T-helper 1 cell treated with Interleukin-12 subunit alpha and Interleukin-12 subunit beta and Interleukin-4 antibody, amounts not matched to agents 30 ng/mL and 1 ng/mL, for 36 hours (primary cell): Measurements from ENCODE around the gene MMP14. TPM values are rescaled to one million over a fixed set of nuclear protein-coding genes. Genes with fewer than 3 reads are reported as not detected.
"Not testable (repeated sequence)": the region's sequence is repeated elsewhere in the genome, so short reads cannot be mapped to it uniquely, and the experiment has no call there.

Experiments used
- intact Hi-C: fragments of 100-400 bp; cut with micrococcal nuclease; formaldehyde crosslinking; loops from one replicate; pipeline ENCODE4 v1.15.1; 2024
- total RNA-seq: library from RNA; stranded (reverse); gene quantifications from 2 replicates; pipeline ENCODE4 v1.2.3, GENCODE V29; 2022

The MMP14 gene
- total RNA-seq: 2.1 and 3.2 TPM in 2 replicates

DNA sequence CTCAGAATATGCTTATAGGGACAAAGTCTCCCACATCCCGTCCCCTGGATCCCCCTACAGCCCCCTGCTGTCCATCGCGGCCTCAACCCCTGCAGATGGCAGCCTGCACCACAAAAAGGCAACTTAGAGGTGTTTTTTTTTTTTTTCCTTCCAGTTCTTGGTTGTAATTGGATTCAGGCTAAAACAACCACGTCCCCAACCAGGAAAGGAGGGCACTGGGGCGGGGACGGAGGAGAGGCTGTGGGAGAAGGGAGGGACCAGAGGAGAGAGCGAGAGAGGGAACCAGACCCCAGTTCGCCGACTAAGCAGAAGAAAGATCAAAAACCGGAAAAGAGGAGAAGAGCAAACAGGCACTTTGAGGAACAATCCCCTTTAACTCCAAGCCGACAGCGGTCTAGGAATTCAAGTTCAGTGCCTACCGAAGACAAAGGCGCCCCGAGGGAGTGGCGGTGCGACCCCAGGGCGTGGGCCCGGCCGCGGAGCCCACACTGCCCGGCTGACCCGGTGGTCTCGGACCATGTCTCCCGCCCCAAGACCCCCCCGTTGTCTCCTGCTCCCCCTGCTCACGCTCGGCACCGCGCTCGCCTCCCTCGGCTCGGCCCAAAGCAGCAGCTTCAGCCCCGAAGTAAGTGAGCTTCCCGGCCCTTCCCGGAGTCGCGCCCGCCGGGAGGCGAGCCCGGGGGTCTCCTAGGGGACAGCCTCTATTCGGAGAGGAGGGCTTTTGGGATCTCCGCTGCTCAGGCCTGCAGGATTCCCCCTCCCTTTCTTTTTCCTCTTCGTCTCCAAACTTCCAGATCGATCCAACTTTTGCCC is at the start of gene MMP14:
TSS of gene MMP14 (plus strand) at position 285 of the 813 bp plus-strand sequence. CDS start at position 518, 233 bp downstream.
- intact Hi-C loops: no loop called here

DNA sequence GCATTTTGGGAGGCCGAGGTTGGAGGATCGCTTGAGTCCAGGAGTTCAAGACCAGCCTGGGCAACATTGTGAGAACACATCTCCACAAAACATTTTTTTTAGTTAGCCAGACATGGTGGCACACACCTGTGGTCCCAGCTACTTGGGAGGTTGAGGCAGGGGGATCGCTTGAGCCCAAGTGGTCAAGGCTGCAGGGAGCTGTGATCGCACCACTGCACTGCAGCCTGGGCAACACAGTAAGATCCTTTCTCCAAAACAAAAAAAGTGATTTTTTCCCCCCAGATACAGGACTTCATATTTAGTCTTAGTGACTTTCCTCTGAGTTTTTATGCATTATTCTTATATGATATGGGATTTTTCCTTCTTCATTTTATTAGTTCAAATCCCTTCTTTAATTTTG is 49.7 kb upstream of the MMP14 start:
- intact Hi-C loops: no loop called here

GRCh38 chr14:22791301-22791700 is 45.1 kb upstream of the MMP14 start:
- intact Hi-C loops: no loop called here

DNA sequence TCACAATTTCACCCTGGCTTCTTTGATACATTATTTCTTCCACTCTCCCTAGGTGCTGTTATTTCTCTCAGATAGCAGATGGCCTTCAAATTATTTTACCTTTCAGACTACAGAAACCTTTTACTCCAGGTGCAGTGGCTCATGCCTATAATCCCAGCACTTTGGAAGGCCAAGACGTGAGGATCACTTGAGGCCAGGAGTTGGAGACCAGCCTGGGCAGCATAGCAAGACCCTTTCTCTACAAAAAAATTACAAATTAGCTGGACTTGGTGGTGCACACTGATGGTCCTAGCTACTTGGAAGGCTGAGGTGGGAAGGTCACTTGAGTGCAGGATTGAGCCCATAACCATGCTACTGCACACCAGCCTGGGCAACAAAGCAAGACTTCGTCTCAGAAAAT is 44.2 kb upstream of the MMP14 start:
- intact Hi-C loops: no loop called here

GRCh38 chr14:22793550-22793949 is 42.8 kb upstream of the MMP14 start:
- intact Hi-C loops: not testable (repeated sequence)

DNA sequence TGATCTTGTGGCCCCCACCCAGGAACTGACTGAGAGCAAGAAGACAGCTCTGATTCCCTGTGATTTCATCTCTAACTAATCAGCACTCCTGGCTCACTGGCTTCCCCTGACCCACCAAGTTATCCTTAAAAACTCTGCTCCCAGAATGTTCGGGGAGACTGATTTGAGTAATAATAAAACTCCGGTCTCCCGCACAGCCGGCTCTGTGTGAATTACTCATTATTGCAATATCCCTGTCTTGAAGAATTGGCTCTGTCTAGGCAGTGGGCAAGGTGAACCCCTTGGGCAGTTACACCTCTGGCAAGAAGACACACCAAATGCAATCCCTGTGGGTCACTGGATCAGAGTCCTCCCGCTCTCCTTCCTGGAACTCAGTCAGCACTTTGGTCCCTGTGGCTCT is 42.4 kb upstream of the MMP14 start:
- intact Hi-C loops: no loop called here

- intact Hi-C loops: no loop called here
Measured at GRCh38 chr14:22794551-22794951, 41.8 kb upstream of the MMP14 start.

GRCh38 chr14:22796087-22796707 is 40.2 kb upstream of the MMP14 start:
- intact Hi-C loops: no loop called here

- intact Hi-C loops: no loop called here
Measured at GRCh38 chr14:22797017-22797917, 39.1 kb upstream of the MMP14 start.

DNA sequence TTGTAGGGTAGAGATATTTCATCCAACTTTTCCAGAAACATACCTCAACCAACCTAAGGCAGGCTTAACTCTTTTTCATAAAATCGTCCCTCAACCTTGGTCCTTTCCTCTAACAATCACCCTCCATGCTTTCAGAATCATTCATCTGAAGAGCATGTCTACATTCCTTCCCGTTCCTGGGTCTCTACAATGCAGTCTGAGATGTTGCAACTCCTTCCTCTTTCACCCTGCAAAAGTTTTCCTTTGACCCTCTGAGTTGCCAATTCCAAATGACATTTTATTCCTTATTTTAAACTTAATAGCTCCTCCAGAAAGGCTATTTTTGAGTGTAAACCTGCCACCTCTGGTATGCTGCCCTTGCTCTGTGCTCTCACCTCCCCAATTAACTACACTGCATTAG is 37.9 kb upstream of the MMP14 start:
- intact Hi-C loops: no loop called here

GRCh38 chr14:22800346-22800745 is 36.0 kb upstream of the MMP14 start:
- intact Hi-C loops: no loop called here

- intact Hi-C loops: no loop called here
Measured at GRCh38 chr14:22801716-22802115, 34.7 kb upstream of the MMP14 start.

- intact Hi-C loops: no loop called here
Measured at GRCh38 chr14:22802860-22803686, 33.3 kb upstream of the MMP14 start.

DNA sequence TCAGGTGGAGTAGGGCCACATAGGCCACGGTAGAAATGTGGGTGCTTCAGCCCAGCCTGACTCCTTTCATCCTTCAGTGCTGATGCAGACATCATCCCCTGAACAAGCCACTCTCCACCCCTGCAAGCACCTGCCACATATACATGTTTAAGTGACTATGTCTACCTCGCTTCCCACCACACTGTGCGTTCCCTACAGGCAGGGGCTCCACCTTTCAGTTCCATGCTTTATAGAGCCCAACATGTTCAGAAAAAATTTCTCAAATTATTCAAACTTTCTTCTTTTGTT is 32.8 kb upstream of the MMP14 start:
- intact Hi-C loops: no loop called here

GRCh38 chr14:22805235-22805634 is 31.1 kb upstream of the MMP14 start:
- intact Hi-C loops: not testable (repeated sequence)

GRCh38 chr14:22807432-22808087 is 28.8 kb upstream of the MMP14 start:
- intact Hi-C loops: no loop called here

- intact Hi-C loops: no loop called here
Measured at GRCh38 chr14:22808388-22809209, 27.8 kb upstream of the MMP14 start.

DNA sequence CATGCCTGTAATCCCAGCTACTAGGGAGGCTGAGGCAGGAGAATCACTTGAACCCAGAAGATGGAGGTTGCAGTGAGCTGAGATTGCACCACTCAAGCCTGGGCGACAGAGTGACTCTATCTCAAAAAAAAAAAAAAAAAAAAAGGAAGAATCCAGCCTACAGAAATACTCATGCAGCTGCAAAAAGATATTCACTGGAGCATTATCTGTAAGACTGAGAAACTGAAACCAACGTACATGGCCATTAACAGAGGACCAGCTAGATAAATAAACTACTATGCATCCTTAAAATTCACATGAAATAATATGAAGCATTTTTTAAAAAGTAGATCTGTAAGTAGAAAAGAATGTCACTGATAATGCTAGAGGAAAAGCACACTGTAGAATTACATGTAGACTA is 24.7 kb upstream of the MMP14 start:
- intact Hi-C loops: no loop called here

DNA sequence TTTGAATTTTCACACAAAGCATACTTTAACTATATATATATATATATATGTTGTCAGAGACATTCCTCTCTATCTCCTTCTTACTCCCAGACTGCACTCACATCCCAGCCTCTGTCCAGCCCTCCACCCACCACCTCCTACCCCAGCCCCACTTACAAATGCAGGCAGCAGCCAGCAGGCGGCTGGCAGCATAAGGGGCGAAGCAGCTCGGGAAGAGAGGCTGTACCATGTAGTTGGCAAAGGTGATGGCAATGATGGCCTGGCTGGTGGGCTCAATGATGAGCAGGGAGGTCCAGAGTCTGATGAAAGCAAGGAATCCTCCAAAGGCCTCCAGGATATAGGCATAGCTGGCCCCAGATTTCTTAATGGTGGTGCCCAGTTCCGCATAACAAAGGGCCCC is 23.6 kb upstream of the MMP14 start:
- intact Hi-C loops: no loop called here

DNA sequence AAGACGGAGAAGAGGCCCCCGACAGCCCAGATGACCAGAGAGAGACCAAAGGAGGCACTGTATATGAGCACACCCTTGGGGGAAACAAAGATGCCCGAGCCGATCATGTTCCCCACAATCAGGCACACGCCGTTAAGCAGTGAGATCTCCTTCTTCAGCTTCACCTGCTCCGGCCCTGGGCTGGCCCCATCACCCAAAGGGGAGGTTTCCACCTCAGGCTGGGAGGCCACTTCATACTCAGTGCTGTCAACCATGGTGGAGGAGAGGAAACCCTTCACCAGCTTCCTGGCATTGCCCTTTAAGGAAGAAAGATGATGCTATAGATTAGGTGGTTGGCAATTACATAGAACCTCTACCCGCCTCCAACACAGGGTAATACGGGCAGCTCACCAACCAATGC is 23.2 kb upstream of the MMP14 start:
- intact Hi-C loops: no loop called here
